GM18511 (cell line): Measurements from ENCODE around the gene MAN1C1.

Experiments
- ATAC-seq: cut with Tn5 transposase; IDR thresholded peaks from one replicate; pipeline ENCODE4 v1.9.1; 2021; ENCODE audit warnings: mild to moderate bottlenecking, moderate library complexity; ENCODE audit not compliant: unreplicated experiment

MAN1C1 gene

GRCh38 chr1:25675729-25676476, 59.3 kb downstream of the MAN1C1 start:
- ATAC-seq = peak; percentile 98

- ATAC-seq = no peak
Measured at GRCh38 chr1:25676488-25676887, 59.9 kb downstream of the MAN1C1 start.

GRCh38 chr1:25677193-25677773, 60.7 kb downstream of the MAN1C1 start:
- no peak for ATAC-seq

GRCh38 chr1:25679171-25679570, 62.6 kb downstream of the MAN1C1 start:
- ATAC-seq = no peak

GRCh38 chr1:25680701-25681100, 64.1 kb downstream of the MAN1C1 start:
- no peak for ATAC-seq

- no peak for ATAC-seq
Measured at GRCh38 chr1:25682059-25682601, 65.5 kb downstream of the MAN1C1 start.

- ATAC-seq = no peak
Measured at GRCh38 chr1:25683177-25683576, 66.6 kb downstream of the MAN1C1 start.

GRCh38 chr1:25683731-25684130, 67.1 kb downstream of the MAN1C1 start:
- no peak for ATAC-seq

GRCh38 chr1:25684216-25684965, 67.8 kb downstream of the MAN1C1 start:
- no peak for ATAC-seq

- ATAC-seq = no peak
Measured at GRCh38 chr1:25685211-25685750, 68.7 kb downstream of the MAN1C1 start.

GRCh38 chr1:25685938-25686665, 69.5 kb downstream of the MAN1C1 start:
- ATAC-seq = no peak

- no peak for ATAC-seq
Measured at GRCh38 chr1:25687221-25688017, 70.8 kb downstream of the MAN1C1 start.

GRCh38 chr1:25688390-25689119, 72.0 kb downstream of the MAN1C1 start:
- ATAC-seq = no peak

GRCh38 chr1:25689686-25690381, 73.2 kb downstream of the MAN1C1 start:
- no peak for ATAC-seq

- ATAC-seq = no peak
Measured at GRCh38 chr1:25690396-25690956, 73.9 kb downstream of the MAN1C1 start.

GRCh38 chr1:25691211-25691610, 74.6 kb downstream of the MAN1C1 start:
- ATAC-seq = no peak

- ATAC-seq = no peak
Measured at GRCh38 chr1:25692560-25692959, 76.0 kb downstream of the MAN1C1 start.
